CD8-positive, alpha-beta memory T cell (primary cell): ENCODE results near the gene OR4K14. TPM values are rescaled to one million over a fixed set of nuclear protein-coding genes. Genes with fewer than 3 reads are reported as not detected.
A peak's percentile ranks its signal among the peaks of the same experiment; 100 is the strongest.
"Not testable (repeated sequence)": the region's sequence is repeated elsewhere in the genome, so short reads cannot be mapped to it uniquely, and the experiment has no call there.

Experiments
- CTCF ChIA-PET: fragments of 350-600 bp; sonication (Branson Sonifier 250); formaldehyde crosslinking; loops from one replicate; lab custom pipeline; 2021; ENCODE audit warnings: antibody characterized with exemption; lab: Charles Lee
- POLR2A ChIA-PET: fragments of 350-600 bp; sonication (Branson Sonifier 250); formaldehyde crosslinking; loops from one replicate; lab custom pipeline; 2021; ENCODE audit warnings: antibody characterized with exemption; lab: Charles Lee
- DNase-seq, 5 donors: peaks; one replicate each; pipeline versions ENCODE4 v3.0.0 to v3.0.0-alpha.2; 2020 to 2022; ENCODE audit warnings: mixed read lengths in 1 of 5
- H3K27ac ChIP-seq: one replicate; pipeline ENCODE4 v1.7.0; 2013; ENCODE audit warnings: low read depth, mild to moderate bottlenecking, low read length, moderate library complexity
- H3K27me3 ChIP-seq: 2 replicates; pipeline ENCODE4 v1.7.0; 2013; ENCODE audit warnings: low read length, mild to moderate bottlenecking; ENCODE audit not compliant: insufficient read depth, poor library complexity, severe bottlenecking
- H3K36me3 ChIP-seq: 2 replicates; pipeline ENCODE4 v1.7.0; 2013; ENCODE audit warnings: mild to moderate bottlenecking, low read length, moderate library complexity; ENCODE audit not compliant: insufficient read depth
- H3K4me1 ChIP-seq: 2 replicates; pipeline ENCODE4 v1.7.0; 2013; ENCODE audit warnings: mild to moderate bottlenecking, low read length, moderate library complexity; ENCODE audit not compliant: insufficient read depth
- H3K4me3 ChIP-seq: 2 replicates; pipeline ENCODE4 v1.7.0; 2013; ENCODE audit warnings: mild to moderate bottlenecking, low read length
- H3K9me3 ChIP-seq: 2 replicates; pipeline ENCODE4 v1.7.0; 2013; ENCODE audit warnings: mild to moderate bottlenecking, low read length
- H3K27ac Mint-ChIP-seq, 8 donors: one replicate each; pipeline ENCODE4 v1.8.0; 2020 to 2021; ENCODE audit warnings: mixed read lengths in 8 of 8, mild to moderate bottlenecking in 6 of 8, inconsistent platforms in 3 of 8, moderate library complexity in 3 of 8
- H3K27me3 Mint-ChIP-seq, 2 donors: one replicate each; pipeline ENCODE4 v1.8.0; 2020 to 2021; ENCODE audit warnings: mixed read lengths in 2 of 2, mild to moderate bottlenecking in 1 of 2, moderate library complexity in 1 of 2
- H3K36me3 Mint-ChIP-seq, 3 donors: one replicate each; pipeline ENCODE4 v1.8.0; 2020 to 2021; ENCODE audit warnings: mixed read lengths in 3 of 3, inconsistent platforms in 1 of 3, mild to moderate bottlenecking in 1 of 3
- H3K4me1 Mint-ChIP-seq, 3 donors: one replicate each; pipeline ENCODE4 v1.8.0; 2020 to 2021; ENCODE audit warnings: mixed read lengths in 3 of 3, inconsistent platforms in 1 of 3, mild to moderate bottlenecking in 1 of 3
- H3K4me3 Mint-ChIP-seq, 7 donors: one replicate each; pipeline ENCODE4 v1.8.0; 2020 to 2021; ENCODE audit warnings: mixed read lengths in 7 of 7, mild to moderate bottlenecking in 6 of 7, moderate library complexity in 4 of 7, inconsistent platforms in 2 of 7
- H3K9me3 Mint-ChIP-seq, 5 donors: one replicate each; pipeline ENCODE4 v1.8.0; 2020 to 2022; ENCODE audit warnings: mixed read lengths in 5 of 5, mild to moderate bottlenecking in 3 of 5, moderate library complexity in 2 of 5, inconsistent platforms in 1 of 5
- polyA plus RNA-seq: library from polyadenylated mRNA; unstranded; fragments of 300-500 nt; fragmentation: Illumina TruSeq; gene quantifications from one replicate; pipeline ENCODE4 v1.2.3, GENCODE V29; 2021
- total RNA-seq, 2 experiments: library from RNA; stranded (reverse); gene quantifications; one replicate each; pipeline ENCODE4 v1.2.3, GENCODE V29; 2021

OR4K14 gene
- total and polyA plus RNA-seq, 3 experiments from 2014 or later: not detected

GRCh38 chr14:20002319-20002718 lies 16.8 kb downstream of the OR4K14 start:
- H3K27me3 ChIP-seq: no peaks in the 10 kb centered on the region
- no peaks in the 10 kb centered on the region for H3K9me3 ChIP-seq
- H3K27ac Mint-ChIP-seq: no peak overlapping the region
- H3K4me3 Mint-ChIP-seq: no peak overlapping the region
- H3K4me1 Mint-ChIP-seq: no peaks in the 10 kb centered on the region
- H3K36me3 ChIP-seq: no peaks in the 10 kb centered on the region
- peaks cover 0 to 6% (median 3%) of the 10 kb centered on the region in 5 donors for H3K9me3 Mint-ChIP-seq
- ChIA-PET POLR2A (no interaction called here), CTCF (no interaction called here)
- peaks cover 0 to 4% (median 0%) of the 10 kb centered on the region in 3 donors for H3K36me3 Mint-ChIP-seq
- no peaks in the 10 kb centered on the region for H3K27me3 Mint-ChIP-seq
- H3K4me3 ChIP-seq: no peak overlapping the region
- H3K4me1 ChIP-seq: no peaks in the 10 kb centered on the region
- H3K27ac ChIP-seq: no peak overlapping the region
- no peak for DNase-seq

DNA sequence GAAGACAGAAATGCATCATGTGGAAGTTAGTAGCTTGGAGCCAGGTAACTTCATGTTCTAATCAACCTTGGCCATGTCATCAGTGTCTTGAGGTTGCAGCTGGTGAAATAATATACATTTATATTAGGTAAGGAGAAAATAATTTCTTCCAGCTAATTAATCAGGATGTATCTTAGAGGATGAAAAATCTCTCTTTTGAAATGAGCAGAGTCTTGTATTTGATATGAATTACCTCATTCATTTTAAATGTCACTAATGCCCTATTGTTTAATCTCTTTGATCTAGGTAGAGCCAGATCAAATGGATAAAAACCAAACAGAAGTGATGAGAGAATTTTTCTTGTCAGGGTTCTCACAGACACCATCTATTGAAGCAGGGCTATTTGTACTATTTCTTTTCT lies 17.2 kb downstream of the OR4K14 start, which contains the start of gene OR4Q2:
Gene OR4Q2 (plus strand): TSS at position 301 of the 400 bp plus-strand sequence.
- H3K4me1 ChIP-seq: no peaks in the 10 kb centered on the region
- H3K4me3 ChIP-seq: no peak within 1 kb of the TSS
- no peaks in the 10 kb centered on the region for H3K36me3 ChIP-seq
- no peaks in the 10 kb centered on the region for H3K9me3 ChIP-seq
- CTCF ChIA-PET: no interaction called here
- H3K27me3 ChIP-seq: no peaks in the 10 kb centered on the region
- Mint-ChIP-seq H3K27ac (no peak within 1 kb of the TSS), H3K4me3 (no peak within 1 kb of the TSS), H3K9me3 (peaks cover 0 to 4% (median 2%) of the 10 kb centered on the region in 5 donors), H3K36me3 (peaks cover 0 to 4% (median 0%) of the 10 kb centered on the region in 3 donors), H3K4me1 (no peaks in the 10 kb centered on the region), H3K27me3 (no peaks in the 10 kb centered on the region)
- POLR2A ChIA-PET: no interaction called here
- no peak for DNase-seq
- H3K27ac ChIP-seq: no peak within 1 kb of the TSS

- Mint-ChIP-seq H3K4me3 (no peak overlapping the region), H3K36me3 (peaks cover 0 to 2% (median 0%) of the 10 kb centered on the region in 3 donors), H3K4me1 (no peaks in the 10 kb centered on the region), H3K27me3 (peaks cover 1 to 2% of the 10 kb centered on the region in 2 donors), H3K9me3 (peaks cover 0 to 16% (median 3%) of the 10 kb centered on the region in 5 donors), H3K27ac (no peak overlapping the region)
- Histone ChIP-seq H3K36me3 (no peaks in the 10 kb centered on the region), H3K9me3 (no peaks in the 10 kb centered on the region), H3K27me3 (no peaks in the 10 kb centered on the region), H3K27ac (no peak overlapping the region), H3K4me1 (no peaks in the 10 kb centered on the region), H3K4me3 (no peak overlapping the region)
- CTCF ChIA-PET: no interaction called here
- POLR2A ChIA-PET: no interaction called here
- DNase-seq: no peak
These were observed 25.7 kb downstream of the OR4K14 start for GRCh38 chr14:19993438-19993837.

- Mint-ChIP-seq H3K4me3 (peak within 1 kb of the TSS in 5 of 7 donors; percentile 9 to 48 (median 21)), H3K27ac (peak within 1 kb of the TSS in 5 of 8 donors; percentile 2 to 75 (median 30))
These were observed 43.8 kb downstream of the OR4K14 start, which contains the start of gene OR4K15 for GRCh38 chr14:19975291-19975690. OR4K15 (plus strand) TSS chr14:19975591; CDS start chr14:19975591, 0 bp downstream.

GRCh38 chr14:19974844-19975243 lies 44.3 kb downstream of the OR4K14 start:
- Histone ChIP-seq H3K4me1 (peaks cover 23% of the 10 kb centered on the region), H3K27me3 (no peaks in the 10 kb centered on the region), H3K27ac (no peak overlapping the region), H3K4me3 (no peak overlapping the region), H3K36me3 (no peaks in the 10 kb centered on the region), H3K9me3 (no peaks in the 10 kb centered on the region)
- H3K36me3 Mint-ChIP-seq: peaks cover 0 to 4% (median 0%) of the 10 kb centered on the region in 3 donors
- H3K4me1 Mint-ChIP-seq: peaks cover 17 to 40% (median 35%) of the 10 kb centered on the region in 3 donors
- H3K27me3 Mint-ChIP-seq: no peaks in the 10 kb centered on the region
- peak overlapping the region in 4 of 8 donors; percentile 2 to 75 (median 26) for H3K27ac Mint-ChIP-seq
- peaks cover 0 to 4% (median 0%) of the 10 kb centered on the region in 5 donors for H3K9me3 Mint-ChIP-seq
- CTCF ChIA-PET: no interaction called here
- POLR2A ChIA-PET: no interaction called here
- H3K4me3 Mint-ChIP-seq: peak overlapping the region in 5 of 7 donors; percentile 9 to 48 (median 21)
- peak in 2 of 5 donors; percentile 32 to 58 for DNase-seq

More at GRCh38 chr14:19975291-19975690, 43.8 kb downstream of the OR4K14 start, which contains the start of gene OR4K15:
- Histone ChIP-seq H3K9me3 (no peaks in the 10 kb centered on the region), H3K27ac (no peak within 1 kb of the TSS), H3K27me3 (no peaks in the 10 kb centered on the region), H3K4me3 (no peak within 1 kb of the TSS), H3K36me3 (no peaks in the 10 kb centered on the region), H3K4me1 (peaks cover 23% of the 10 kb centered on the region)
- ChIA-PET CTCF (no interaction called here), POLR2A (no interaction called here)
- Mint-ChIP-seq H3K4me1 (peaks cover 17 to 40% (median 35%) of the 10 kb centered on the region in 3 donors), H3K36me3 (peaks cover 0 to 4% (median 0%) of the 10 kb centered on the region in 3 donors), H3K27me3 (no peaks in the 10 kb centered on the region), H3K9me3 (peaks cover 0 to 4% (median under 1%) of the 10 kb centered on the region in 5 donors)
- no peak for DNase-seq

DNA sequence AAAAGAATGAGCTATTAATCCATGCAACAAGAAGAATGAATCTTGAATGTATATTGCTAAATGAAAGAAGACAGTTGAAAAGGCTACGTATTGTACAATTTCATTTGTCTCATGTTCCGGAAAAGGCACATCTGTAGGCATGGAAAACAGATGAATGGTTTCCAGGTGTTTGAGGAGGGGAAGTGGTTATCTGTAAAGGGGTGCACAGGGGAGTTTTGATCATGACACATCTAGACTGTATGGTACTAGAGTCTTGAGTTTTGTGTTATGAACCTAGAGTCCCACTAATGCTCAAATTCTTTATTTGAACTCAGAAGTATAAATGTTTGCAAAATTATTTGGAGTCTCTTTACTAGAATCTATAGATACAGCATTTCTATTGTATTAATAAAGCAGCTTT lies 49.4 kb downstream of the OR4K14 start:
- peaks cover 14% of the 10 kb centered on the region for H3K4me1 ChIP-seq
- H3K4me3 Mint-ChIP-seq, H3K27me3 ChIP-seq, H3K36me3 Mint-ChIP-seq, H3K9me3 ChIP-seq, H3K27ac ChIP-seq, H3K27ac Mint-ChIP-seq, POLR2A ChIA-PET, H3K9me3 Mint-ChIP-seq, H3K4me3 ChIP-seq, H3K36me3 ChIP-seq, DNase-seq, H3K27me3 Mint-ChIP-seq, CTCF ChIA-PET: not testable (repeated sequence)
- peaks cover 10 to 32% (median 30%) of the 10 kb centered on the region in 3 donors for H3K4me1 Mint-ChIP-seq

Other genes with a start within 250 kb of the OR4K14 start
- gene OR4M1, start 245.8 kb downstream of the OR4K14 start, total RNA-seq: not detected
- not detected for gene OR4M1, start 245.8 kb downstream of the OR4K14 start, polyA plus RNA-seq
- gene OR4N2, start 215.5 kb downstream of the OR4K14 start, total RNA-seq: not detected
- gene OR4N2, start 215.5 kb downstream of the OR4K14 start, polyA plus RNA-seq: not detected
- not detected for gene OR4K2, start 144.2 kb downstream of the OR4K14 start, total RNA-seq
- gene OR4K2, start 144.2 kb downstream of the OR4K14 start, polyA plus RNA-seq: not detected
- not detected for gene OR4K5, start 98.7 kb downstream of the OR4K14 start, total RNA-seq
- gene OR4K5, start 98.7 kb downstream of the OR4K14 start, polyA plus RNA-seq: not detected
- gene OR4K1, start 88.4 kb downstream of the OR4K14 start, total RNA-seq: not detected
- not detected for gene OR4K1, start 88.4 kb downstream of the OR4K14 start, polyA plus RNA-seq
- not detected for gene OR4K15, start 43.7 kb downstream of the OR4K14 start, total RNA-seq
- not detected for gene OR4K15, start 43.7 kb downstream of the OR4K14 start, polyA plus RNA-seq
- gene OR4Q2, start 17.1 kb downstream of the OR4K14 start, total RNA-seq: not detected
- not detected for gene OR4Q2, start 17.1 kb downstream of the OR4K14 start, polyA plus RNA-seq
- gene OR4K13, start 16.7 kb upstream of the OR4K14 start, total RNA-seq: not detected
- gene OR4K13, start 16.7 kb upstream of the OR4K14 start, polyA plus RNA-seq: not detected
- gene OR4L1, start 40.7 kb upstream of the OR4K14 start, total RNA-seq: not detected
- not detected for gene OR4L1, start 40.7 kb upstream of the OR4K14 start, polyA plus RNA-seq
- not detected for gene OR4K17, start 91.4 kb upstream of the OR4K14 start, total RNA-seq
- not detected for gene OR4K17, start 91.4 kb upstream of the OR4K14 start, polyA plus RNA-seq
- gene OR4N5, start 119.5 kb upstream of the OR4K14 start, total RNA-seq: not detected
- gene OR4N5, start 119.5 kb upstream of the OR4K14 start, polyA plus RNA-seq: not detected
- gene OR11G2, start 171.6 kb upstream of the OR4K14 start, total RNA-seq: not detected
- gene OR11G2, start 171.6 kb upstream of the OR4K14 start, polyA plus RNA-seq: not detected
- gene OR11H6, start 204.4 kb upstream of the OR4K14 start, total RNA-seq: not detected
- gene OR11H6, start 204.4 kb upstream of the OR4K14 start, polyA plus RNA-seq: not detected
- not detected for gene OR11H7, start 209.7 kb upstream of the OR4K14 start, total RNA-seq
- not detected for gene OR11H7, start 209.7 kb upstream of the OR4K14 start, polyA plus RNA-seq
- gene OR11H4, start 220.0 kb upstream of the OR4K14 start, total RNA-seq: not detected
- gene OR11H4, start 220.0 kb upstream of the OR4K14 start, polyA plus RNA-seq: not detected